RWPE2 (cell line): Measurements from ENCODE around the gene TUBGCP3.

ENCODE experiments used
- ATAC-seq: fragments of 200-7000 bp; cut with Tn5 transposase; 3 replicates; pipeline ENCODE4 v1.9.1; 2021; ENCODE audit warnings: low read depth
- DNase-seq: peaks from one replicate; pipeline ENCODE4 v3.0.0-alpha.2; 2020; ENCODE audit warnings: low spot score
- H3K27ac ChIP-seq: fragments of 450-650 bp; 2 replicates; pipeline ENCODE4 v1.5.1; 2017; ENCODE audit warnings: mild to moderate bottlenecking; ENCODE audit not compliant: poor library complexity, severe bottlenecking
- H3K27me3 ChIP-seq: fragments of 250-450 bp; sonication (Bioruptor Pico); 2 replicates; pipeline ENCODE4 v1.5.1; 2021; ENCODE audit warnings: mild to moderate bottlenecking, moderate library complexity; ENCODE audit not compliant: insufficient read depth, poor library complexity, severe bottlenecking
- H3K36me3 ChIP-seq: fragments of 250-450 bp; sonication (Bioruptor Pico); 2 replicates; pipeline ENCODE4 v1.5.1; 2020; ENCODE audit warnings: low read depth, mild to moderate bottlenecking, moderate library complexity
- H3K4me1 ChIP-seq: fragments of 250-450 bp; sonication (Bioruptor Pico); 2 replicates; pipeline ENCODE4 v1.5.1; 2021; ENCODE audit warnings: mild to moderate bottlenecking, moderate library complexity; ENCODE audit not compliant: insufficient read depth, poor library complexity, severe bottlenecking
- H3K4me3 ChIP-seq: fragments of 250-450 bp; sonication (Bioruptor Pico); 2 replicates; pipeline ENCODE4 v1.5.1; 2021; ENCODE audit warnings: mild to moderate bottlenecking, moderate library complexity; ENCODE audit not compliant: severe bottlenecking
- H3K9me3 ChIP-seq: fragments of 250-450 bp; sonication (Bioruptor Pico); 2 replicates; pipeline ENCODE4 v1.5.1; 2021; ENCODE audit warnings: mild to moderate bottlenecking, moderate library complexity; ENCODE audit not compliant: severe bottlenecking
- CTCF ChIP-seq: fragments of 450-650 bp; IDR thresholded peaks from one replicate; pipeline ENCODE4 v1.5.1; 2017; ENCODE audit warnings: mild to moderate bottlenecking, moderate library complexity; ENCODE audit not compliant: poor library complexity, severe bottlenecking

The TUBGCP3 gene

GRCh38 chr13:112446347-112446861 lies 141.5 kb downstream of the TUBGCP3 start:
- no peak overlapping the region for H3K27ac ChIP-seq
- no peak for TF ChIP-seq CTCF
- H3K27me3 ChIP-seq: peaks cover 23% of the 10 kb centered on the region
- H3K4me3 ChIP-seq: no peak overlapping the region
- no peaks in the 10 kb centered on the region for H3K9me3 ChIP-seq
- H3K36me3 ChIP-seq: no peaks in the 10 kb centered on the region
- DNase-seq (no peak), ATAC-seq (no peak)
- no peaks in the 10 kb centered on the region for H3K4me1 ChIP-seq

- H3K9me3 ChIP-seq: no peaks in the 10 kb centered on the region
- TF ChIP-seq CTCF: no peak
- H3K27ac ChIP-seq: no peak overlapping the region
- ATAC-seq: no peak
- H3K36me3 ChIP-seq: no peaks in the 10 kb centered on the region
- H3K27me3 ChIP-seq: peaks cover 15% of the 10 kb centered on the region
- no peak for DNase-seq
- no peaks in the 10 kb centered on the region for H3K4me1 ChIP-seq
- no peak overlapping the region for H3K4me3 ChIP-seq
Measured at GRCh38 chr13:112445411-112446271, 142.3 kb downstream of the TUBGCP3 start.

GRCh38 chr13:112444416-112445399 lies 143.2 kb downstream of the TUBGCP3 start:
- Histone ChIP-seq H3K4me3 (no peak overlapping the region), H3K4me1 (no peaks in the 10 kb centered on the region), H3K36me3 (no peaks in the 10 kb centered on the region), H3K27me3 (peaks cover 12% of the 10 kb centered on the region), H3K27ac (no peak overlapping the region), H3K9me3 (no peaks in the 10 kb centered on the region)
- no peak for TF ChIP-seq CTCF
- ATAC-seq (no peak), DNase-seq (no peak)

- Histone ChIP-seq H3K4me1 (no peaks in the 10 kb centered on the region), H3K27me3 (peaks cover 12% of the 10 kb centered on the region), H3K4me3 (no peak overlapping the region), H3K27ac (no peak overlapping the region), H3K9me3 (no peaks in the 10 kb centered on the region), H3K36me3 (no peaks in the 10 kb centered on the region)
- DNase-seq (no peak), ATAC-seq (peak; percentile 71)
- peak; percentile 83 for TF ChIP-seq CTCF
Measured at GRCh38 chr13:112443995-112444311, 144.0 kb downstream of the TUBGCP3 start.
